Measurements from ENCODE around the gene NFIA.
"Not testable (repeated sequence)": the region's sequence is repeated elsewhere in the genome, so short reads cannot be mapped to it uniquely, and the experiment has no call there.

NFIA gene

GRCh38 chr1:61457526-61458040 is 375.2 kb downstream of the NFIA start:
- no peak for DNase-seq (ENCODE audit: low read depth)

- DNase-seq (ENCODE audit: low read depth): no peak
Observed at GRCh38 chr1:61459345-61459744, 377.0 kb downstream of the NFIA start.

GRCh38 chr1:61460191-61460590 is 377.8 kb downstream of the NFIA start:
- no peak for DNase-seq (ENCODE audit: low read depth)

GRCh38 chr1:61461406-61462384 is 379.3 kb downstream of the NFIA start:
- DNase-seq (ENCODE audit: low read depth): no peak

- no peak for DNase-seq (ENCODE audit: low read depth)
Observed at GRCh38 chr1:61462628-61463027, 380.3 kb downstream of the NFIA start.

GRCh38 chr1:61463220-61463619 is 380.9 kb downstream of the NFIA start:
- DNase-seq (ENCODE audit: low read depth): no peak

- not testable (repeated sequence) for DNase-seq (ENCODE audit: low read depth)
Observed at GRCh38 chr1:61467836-61468235, 385.5 kb downstream of the NFIA start.

GRCh38 chr1:61469365-61469764 is 387.0 kb downstream of the NFIA start:
- no peak for DNase-seq (ENCODE audit: low read depth)

GRCh38 chr1:61472876-61473275 is 390.5 kb downstream of the NFIA start:
- no peak for DNase-seq (ENCODE audit: low read depth)

- no peak for DNase-seq (ENCODE audit: low read depth)
Observed at GRCh38 chr1:61474269-61474817, 392.0 kb downstream of the NFIA start.

- no peak for DNase-seq (ENCODE audit: low read depth)
Observed at GRCh38 chr1:61474963-61475362, 392.6 kb downstream of the NFIA start.

GRCh38 chr1:61477301-61477700 is 394.9 kb downstream of the NFIA start:
- DNase-seq (ENCODE audit: low read depth): no peak

- no peak for DNase-seq (ENCODE audit: low read depth)
Observed at GRCh38 chr1:61480273-61480935, 398.0 kb downstream of the NFIA start.

GRCh38 chr1:61481315-61481715 is 399.0 kb downstream of the NFIA start:
- no peak for DNase-seq (ENCODE audit: low read depth)

- DNase-seq (ENCODE audit: low read depth): no peak
Observed at GRCh38 chr1:61482170-61482734, 399.9 kb downstream of the NFIA start.

GRCh38 chr1:61486783-61487536 is 404.6 kb downstream of the NFIA start:
- DNase-seq (ENCODE audit: low read depth): no peak

- no peak for DNase-seq (ENCODE audit: low read depth)
Observed at GRCh38 chr1:61487801-61488200, 405.4 kb downstream of the NFIA start.

GRCh38 chr1:61490924-61491323 is 408.6 kb downstream of the NFIA start:
- no peak for DNase-seq (ENCODE audit: low read depth)

GRCh38 chr1:61491497-61491896 is 409.1 kb downstream of the NFIA start:
- no peak for DNase-seq (ENCODE audit: low read depth)

- no peak for DNase-seq (ENCODE audit: low read depth)
Observed at GRCh38 chr1:61494000-61494399, 411.6 kb downstream of the NFIA start.

- no peak for DNase-seq (ENCODE audit: low read depth)
Observed at GRCh38 chr1:61496501-61496900, 414.1 kb downstream of the NFIA start.

GRCh38 chr1:61497013-61497412 is 414.7 kb downstream of the NFIA start:
- no peak for DNase-seq (ENCODE audit: low read depth)
